ENCODE results near the gene GP1BA. TPM values are rescaled to one million over a fixed set of nuclear protein-coding genes. Genes with fewer than 3 reads are reported as not detected.

GP1BA gene
- total and polyA plus RNA-seq, 2 of the 8 experiments (the other 6 are each of a cell fraction or from before 2014, with no cell fraction given), result not detected

DNA sequence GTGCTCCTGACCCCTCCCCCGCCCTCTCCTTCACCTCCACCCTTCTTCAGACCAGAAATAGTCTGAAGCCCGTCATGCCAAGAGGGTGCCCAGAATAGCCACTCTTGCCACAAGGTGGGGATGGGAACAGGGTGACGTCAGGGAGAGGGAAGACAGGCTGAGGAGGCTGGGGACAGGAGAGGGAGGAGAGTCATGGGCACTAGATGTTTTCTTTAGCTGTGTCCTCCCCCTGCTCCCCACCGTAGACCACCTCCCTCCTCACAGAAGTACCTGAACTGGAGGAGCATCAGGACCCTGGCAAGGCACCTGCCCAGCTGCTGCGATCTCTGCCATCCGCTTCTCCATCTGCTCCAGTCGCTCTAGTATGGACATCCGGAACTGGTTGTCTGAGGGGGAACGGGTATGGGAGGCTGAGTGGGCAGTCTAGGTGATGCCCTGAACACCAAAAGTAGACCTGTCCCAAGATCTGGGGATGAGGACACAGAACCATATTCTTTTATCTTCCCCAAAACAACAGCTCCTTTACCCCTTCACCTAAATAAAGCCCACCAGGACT is 42.1 kb downstream of the GP1BA start (continued):
- TF ChIP-seq, protein P1, sequence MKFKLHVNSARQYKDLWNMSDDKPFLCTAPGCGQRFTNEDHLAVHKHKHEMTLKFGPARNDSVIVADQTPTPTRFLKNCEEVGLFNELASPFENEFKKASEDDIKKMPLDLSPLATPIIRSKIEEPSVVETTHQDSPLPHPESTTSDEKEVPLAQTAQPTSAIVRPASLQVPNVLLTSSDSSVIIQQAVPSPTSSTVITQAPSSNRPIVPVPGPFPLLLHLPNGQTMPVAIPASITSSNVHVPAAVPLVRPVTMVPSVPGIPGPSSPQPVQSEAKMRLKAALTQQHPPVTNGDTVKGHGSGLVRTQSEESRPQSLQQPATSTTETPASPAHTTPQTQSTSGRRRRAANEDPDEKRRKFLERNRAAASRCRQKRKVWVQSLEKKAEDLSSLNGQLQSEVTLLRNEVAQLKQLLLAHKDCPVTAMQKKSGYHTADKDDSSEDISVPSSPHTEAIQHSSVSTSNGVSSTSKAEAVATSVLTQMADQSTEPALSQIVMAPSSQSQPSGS (IDR thresholded peaks at IDR 0.05; ENCODE audit: low read length), result no peak
- TF ChIP-seq, protein P2, sequence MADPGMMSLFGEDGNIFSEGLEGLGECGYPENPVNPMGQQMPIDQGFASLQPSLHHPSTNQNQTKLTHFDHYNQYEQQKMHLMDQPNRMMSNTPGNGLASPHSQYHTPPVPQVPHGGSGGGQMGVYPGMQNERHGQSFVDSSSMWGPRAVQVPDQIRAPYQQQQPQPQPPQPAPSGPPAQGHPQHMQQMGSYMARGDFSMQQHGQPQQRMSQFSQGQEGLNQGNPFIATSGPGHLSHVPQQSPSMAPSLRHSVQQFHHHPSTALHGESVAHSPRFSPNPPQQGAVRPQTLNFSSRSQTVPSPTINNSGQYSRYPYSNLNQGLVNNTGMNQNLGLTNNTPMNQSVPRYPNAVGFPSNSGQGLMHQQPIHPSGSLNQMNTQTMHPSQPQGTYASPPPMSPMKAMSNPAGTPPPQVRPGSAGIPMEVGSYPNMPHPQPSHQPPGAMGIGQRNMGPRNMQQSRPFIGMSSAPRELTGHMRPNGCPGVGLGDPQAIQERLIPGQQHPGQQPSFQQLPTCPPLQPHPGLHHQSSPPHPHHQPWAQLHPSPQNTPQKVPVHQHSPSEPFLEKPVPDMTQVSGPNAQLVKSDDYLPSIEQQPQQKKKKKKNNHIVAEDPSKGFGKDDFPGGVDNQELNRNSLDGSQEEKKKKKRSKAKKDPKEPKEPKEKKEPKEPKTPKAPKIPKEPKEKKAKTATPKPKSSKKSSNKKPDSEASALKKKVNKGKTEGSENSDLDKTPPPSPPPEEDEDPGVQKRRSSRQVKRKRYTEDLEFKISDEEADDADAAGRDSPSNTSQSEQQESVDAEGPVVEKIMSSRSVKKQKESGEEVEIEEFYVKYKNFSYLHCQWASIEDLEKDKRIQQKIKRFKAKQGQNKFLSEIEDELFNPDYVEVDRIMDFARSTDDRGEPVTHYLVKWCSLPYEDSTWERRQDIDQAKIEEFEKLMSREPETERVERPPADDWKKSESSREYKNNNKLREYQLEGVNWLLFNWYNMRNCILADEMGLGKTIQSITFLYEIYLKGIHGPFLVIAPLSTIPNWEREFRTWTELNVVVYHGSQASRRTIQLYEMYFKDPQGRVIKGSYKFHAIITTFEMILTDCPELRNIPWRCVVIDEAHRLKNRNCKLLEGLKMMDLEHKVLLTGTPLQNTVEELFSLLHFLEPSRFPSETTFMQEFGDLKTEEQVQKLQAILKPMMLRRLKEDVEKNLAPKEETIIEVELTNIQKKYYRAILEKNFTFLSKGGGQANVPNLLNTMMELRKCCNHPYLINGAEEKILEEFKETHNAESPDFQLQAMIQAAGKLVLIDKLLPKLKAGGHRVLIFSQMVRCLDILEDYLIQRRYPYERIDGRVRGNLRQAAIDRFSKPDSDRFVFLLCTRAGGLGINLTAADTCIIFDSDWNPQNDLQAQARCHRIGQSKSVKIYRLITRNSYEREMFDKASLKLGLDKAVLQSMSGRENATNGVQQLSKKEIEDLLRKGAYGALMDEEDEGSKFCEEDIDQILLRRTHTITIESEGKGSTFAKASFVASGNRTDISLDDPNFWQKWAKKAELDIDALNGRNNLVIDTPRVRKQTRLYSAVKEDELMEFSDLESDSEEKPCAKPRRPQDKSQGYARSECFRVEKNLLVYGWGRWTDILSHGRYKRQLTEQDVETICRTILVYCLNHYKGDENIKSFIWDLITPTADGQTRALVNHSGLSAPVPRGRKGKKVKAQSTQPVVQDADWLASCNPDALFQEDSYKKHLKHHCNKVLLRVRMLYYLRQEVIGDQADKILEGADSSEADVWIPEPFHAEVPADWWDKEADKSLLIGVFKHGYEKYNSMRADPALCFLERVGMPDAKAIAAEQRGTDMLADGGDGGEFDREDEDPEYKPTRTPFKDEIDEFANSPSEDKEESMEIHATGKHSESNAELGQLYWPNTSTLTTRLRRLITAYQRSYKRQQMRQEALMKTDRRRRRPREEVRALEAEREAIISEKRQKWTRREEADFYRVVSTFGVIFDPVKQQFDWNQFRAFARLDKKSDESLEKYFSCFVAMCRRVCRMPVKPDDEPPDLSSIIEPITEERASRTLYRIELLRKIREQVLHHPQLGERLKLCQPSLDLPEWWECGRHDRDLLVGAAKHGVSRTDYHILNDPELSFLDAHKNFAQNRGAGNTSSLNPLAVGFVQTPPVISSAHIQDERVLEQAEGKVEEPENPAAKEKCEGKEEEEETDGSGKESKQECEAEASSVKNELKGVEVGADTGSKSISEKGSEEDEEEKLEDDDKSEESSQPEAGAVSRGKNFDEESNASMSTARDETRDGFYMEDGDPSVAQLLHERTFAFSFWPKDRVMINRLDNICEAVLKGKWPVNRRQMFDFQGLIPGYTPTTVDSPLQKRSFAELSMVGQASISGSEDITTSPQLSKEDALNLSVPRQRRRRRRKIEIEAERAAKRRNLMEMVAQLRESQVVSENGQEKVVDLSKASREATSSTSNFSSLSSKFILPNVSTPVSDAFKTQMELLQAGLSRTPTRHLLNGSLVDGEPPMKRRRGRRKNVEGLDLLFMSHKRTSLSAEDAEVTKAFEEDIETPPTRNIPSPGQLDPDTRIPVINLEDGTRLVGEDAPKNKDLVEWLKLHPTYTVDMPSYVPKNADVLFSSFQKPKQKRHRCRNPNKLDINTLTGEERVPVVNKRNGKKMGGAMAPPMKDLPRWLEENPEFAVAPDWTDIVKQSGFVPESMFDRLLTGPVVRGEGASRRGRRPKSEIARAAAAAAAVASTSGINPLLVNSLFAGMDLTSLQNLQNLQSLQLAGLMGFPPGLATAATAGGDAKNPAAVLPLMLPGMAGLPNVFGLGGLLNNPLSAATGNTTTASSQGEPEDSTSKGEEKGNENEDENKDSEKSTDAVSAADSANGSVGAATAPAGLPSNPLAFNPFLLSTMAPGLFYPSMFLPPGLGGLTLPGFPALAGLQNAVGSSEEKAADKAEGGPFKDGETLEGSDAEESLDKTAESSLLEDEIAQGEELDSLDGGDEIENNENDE (IDR thresholded peaks at IDR 0.05; ENCODE audit: insufficient replicate concordance, low read length), result no peak
- no peak for TF ChIP-seq SAP30 (IDR thresholded peaks at IDR 0.05; ENCODE audit: insufficient read depth, insufficient replicate concordance, low read length)
